Gastroesophageal sphincter (tissue), 2 donors: ENCODE measurements around the gene IL1F10.

ENCODE experiments used
- EP300 ChIP-seq: sonication (generic); formaldehyde crosslinking; IDR thresholded peaks from one replicate; pipeline ENCODE4 v1.6.1; 2017; ENCODE audit warnings: antibody characterized with exemption, mild to moderate bottlenecking
- POLR2A ChIP-seq, 2 donors: fragments of 450-650 bp; IDR thresholded peaks; one replicate each; pipeline ENCODE4 v1.6.1; 2017; ENCODE audit warnings: antibody characterized with exemption in 2 of 2, mild to moderate bottlenecking in 2 of 2, moderate library complexity in 1 of 2

- no peak for TF ChIP-seq POLR2A (IDR thresholded peaks at IDR 0.05)
- no peak for TF ChIP-seq EP300
These were observed 40.1 kb upstream of the IL1F10 start for GRCh38 chr2:113027691-113028090.
